Adipocyte (in vitro differentiated cells): ENCODE results near the gene LPGAT1.

Source experiments
- DNase-seq: peaks from one replicate; pipeline ENCODE4 v3.0.0-alpha.2; 2015; ENCODE audit warnings: low read depth
- H3K27me3 ChIP-seq: replicated peaks from 2 replicates; pipeline ENCODE4 v1.7.0; 2013; ENCODE audit warnings: mild to moderate bottlenecking, low read length, moderate library complexity; ENCODE audit not compliant: control insufficient read depth, insufficient read depth
- H3K36me3 ChIP-seq: 2 replicates; pipeline ENCODE4 v1.7.0; 2013; ENCODE audit warnings: low read length, mild to moderate bottlenecking, moderate library complexity; ENCODE audit not compliant: control insufficient read depth, insufficient read depth, severe bottlenecking
- H3K4me1 ChIP-seq: 2 replicates; pipeline ENCODE4 v1.7.0; 2013; ENCODE audit warnings: mild to moderate bottlenecking, low read length, moderate library complexity; ENCODE audit not compliant: control insufficient read depth, insufficient read depth
- H3K4me3 ChIP-seq: 2 replicates; pipeline ENCODE4 v1.7.0; 2013; ENCODE audit warnings: mild to moderate bottlenecking, low read length, moderate library complexity
- H3K9ac ChIP-seq: 2 replicates; pipeline ENCODE4 v1.7.0; 2013; ENCODE audit warnings: mild to moderate bottlenecking, low read length, moderate library complexity
- H3K9me3 ChIP-seq: 2 replicates; pipeline ENCODE4 v1.7.0; 2013; ENCODE audit warnings: mild to moderate bottlenecking, low read length, moderate library complexity; ENCODE audit not compliant: control insufficient read depth

The LPGAT1 gene

DNA sequence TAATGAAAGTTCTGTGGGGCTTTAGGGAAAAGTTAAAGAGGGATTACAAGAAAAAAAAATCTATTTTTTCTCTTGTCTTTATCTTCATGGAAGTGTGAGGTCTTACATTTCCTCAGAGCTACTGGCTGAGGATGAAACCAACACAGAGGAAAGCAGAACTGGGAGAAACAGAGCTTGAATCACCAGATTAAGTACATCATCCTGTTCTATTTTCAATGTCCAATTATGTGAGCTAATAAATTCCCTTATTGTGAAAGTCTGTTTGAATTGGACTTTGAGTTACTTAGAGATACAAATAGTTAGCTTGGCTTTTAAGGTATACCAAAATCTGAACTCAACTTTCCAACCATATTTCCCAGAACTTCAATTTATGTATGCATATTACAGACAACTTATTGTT is 69.2 kb downstream of the LPGAT1 start:
- H3K9me3 ChIP-seq, result no peaks in the 10 kb centered on the region
- no peak for DNase-seq
- no peaks in the 10 kb centered on the region for H3K27me3 ChIP-seq
- peaks cover 16% of the 10 kb centered on the region for H3K36me3 ChIP-seq
- H3K4me1 ChIP-seq, result no peaks in the 10 kb centered on the region
- H3K9ac ChIP-seq, result no peak overlapping the region
- H3K4me3 ChIP-seq, result no peak overlapping the region

DNA sequence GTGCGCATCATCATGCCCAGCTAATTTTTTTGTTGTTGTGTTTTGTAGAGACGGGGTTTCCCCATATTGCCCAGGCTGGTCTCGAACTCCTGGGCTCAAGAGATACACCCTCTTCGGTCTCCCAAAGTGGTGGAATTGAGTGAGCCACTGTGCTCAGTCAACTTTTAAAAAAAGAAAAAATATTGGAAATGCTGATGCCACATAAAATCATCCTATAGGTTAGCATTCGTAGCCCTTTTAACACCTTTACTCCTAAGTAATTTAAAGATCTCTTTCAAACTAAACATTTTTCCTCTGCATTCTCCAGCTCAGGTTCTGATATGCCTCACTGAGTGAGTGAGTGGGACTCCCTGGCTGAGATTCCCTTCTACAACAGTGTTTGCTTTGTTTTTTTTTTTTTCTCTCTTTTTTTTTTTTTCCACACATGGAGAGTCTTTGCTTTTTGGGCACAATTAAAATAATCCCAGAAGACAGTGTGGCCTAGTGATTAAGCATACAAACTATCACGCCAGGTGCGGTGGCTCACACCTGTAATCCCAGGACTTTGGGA is 74.0 kb downstream of the LPGAT1 start:
- DNase-seq, result no peak

DNA sequence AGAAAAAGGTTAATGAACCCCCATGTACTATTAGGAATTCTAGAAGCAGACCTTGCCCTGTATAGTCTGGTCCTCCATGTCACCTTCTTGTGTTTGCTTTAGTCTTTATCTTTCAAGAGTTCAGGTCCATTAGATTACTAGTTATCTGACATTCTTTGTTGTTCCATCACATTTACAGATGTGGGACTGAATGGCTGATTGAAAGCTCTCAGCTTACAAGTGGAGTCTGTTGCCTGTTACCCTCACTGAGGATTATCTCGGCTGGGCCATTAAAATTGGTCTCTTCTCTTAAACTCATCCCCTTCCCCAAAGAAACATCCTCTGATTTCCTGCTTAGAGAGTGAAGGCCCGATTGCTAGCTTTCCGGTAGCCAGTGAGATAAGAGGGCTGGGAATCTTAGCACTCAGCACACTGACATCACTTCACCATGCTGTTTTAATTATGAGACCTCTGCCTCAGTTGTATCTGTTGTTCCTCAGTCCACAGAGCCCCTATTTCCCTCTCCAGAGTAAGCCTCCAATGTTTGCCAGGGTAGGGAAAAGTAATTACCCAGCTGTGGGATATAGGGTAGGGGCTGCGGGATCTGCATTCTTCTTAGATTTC is 76.8 kb downstream of the LPGAT1 start:
- peaks cover 26% of the 10 kb centered on the region for H3K36me3 ChIP-seq
- H3K27me3 ChIP-seq, result no peaks in the 10 kb centered on the region
- H3K4me1 ChIP-seq, result no peaks in the 10 kb centered on the region
- no peak overlapping the region for H3K4me3 ChIP-seq
- no peak for DNase-seq
- H3K9me3 ChIP-seq, result no peaks in the 10 kb centered on the region
- no peak overlapping the region for H3K9ac ChIP-seq

More for the DNA sequence above, 74.0 kb downstream of the LPGAT1 start:
- Histone ChIP-seq H3K36me3 (peaks cover 8% of the 10 kb centered on the region), H3K27me3 (no peaks in the 10 kb centered on the region), H3K4me3 (no peak overlapping the region), H3K4me1 (no peaks in the 10 kb centered on the region), H3K9ac (no peak overlapping the region), H3K9me3 (no peaks in the 10 kb centered on the region)

DNA sequence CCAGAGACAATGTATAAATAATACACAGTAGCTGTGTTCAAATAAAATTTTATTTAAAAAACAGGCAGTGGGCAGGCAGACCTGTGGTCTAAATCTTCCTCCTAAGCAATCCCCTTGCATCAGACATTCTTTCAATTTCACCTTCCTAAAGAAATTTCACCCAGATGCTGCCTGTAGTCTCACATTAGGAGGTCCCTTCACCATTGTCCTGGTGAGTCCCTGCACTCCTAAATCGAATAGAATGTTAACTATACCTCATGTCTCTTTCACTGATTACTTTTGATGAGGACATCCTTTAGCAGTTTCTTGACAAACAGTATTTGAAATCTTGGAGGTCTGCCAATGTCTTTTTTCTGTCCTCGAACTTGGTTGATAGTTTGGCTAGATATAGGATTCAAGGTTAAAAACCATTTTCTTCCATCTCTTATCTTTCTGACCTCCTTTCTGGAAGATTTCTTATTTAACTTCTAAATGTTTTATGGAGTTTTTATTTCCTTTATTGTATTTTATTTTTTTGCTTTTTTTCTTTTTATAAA is 77.5 kb downstream of the LPGAT1 start:
- no peak for DNase-seq
- H3K36me3 ChIP-seq, result peaks cover 25% of the 10 kb centered on the region
- H3K4me3 ChIP-seq, result no peak overlapping the region

GRCh38 chr1:211752317-211752716 is 78.2 kb downstream of the LPGAT1 start:
- H3K9ac ChIP-seq, result no peak overlapping the region
- no peaks in the 10 kb centered on the region for H3K27me3 ChIP-seq
- H3K4me3 ChIP-seq, result no peak overlapping the region
- no peaks in the 10 kb centered on the region for H3K9me3 ChIP-seq
- no peaks in the 10 kb centered on the region for H3K4me1 ChIP-seq
- H3K36me3 ChIP-seq, result peaks cover 25% of the 10 kb centered on the region
- DNase-seq, result no peak

More for the DNA sequence above, 77.5 kb downstream of the LPGAT1 start:
- Histone ChIP-seq H3K27me3 (no peaks in the 10 kb centered on the region), H3K4me1 (no peaks in the 10 kb centered on the region), H3K9me3 (no peaks in the 10 kb centered on the region), H3K9ac (no peak overlapping the region)

- Histone ChIP-seq H3K36me3 (peaks cover 28% of the 10 kb centered on the region), H3K4me3 (no peak overlapping the region), H3K9ac (no peak overlapping the region), H3K27me3 (no peaks in the 10 kb centered on the region), H3K9me3 (no peaks in the 10 kb centered on the region), H3K4me1 (no peaks in the 10 kb centered on the region)
- DNase-seq, result no peak
These were observed 79.1 kb downstream of the LPGAT1 start for GRCh38 chr1:211751438-211751837.

- Histone ChIP-seq H3K27me3 (no peaks in the 10 kb centered on the region), H3K4me3 (no peak overlapping the region), H3K36me3 (peaks cover 28% of the 10 kb centered on the region), H3K4me1 (no peaks in the 10 kb centered on the region), H3K9me3 (no peaks in the 10 kb centered on the region), H3K9ac (no peak overlapping the region)
- DNase-seq, result no peak
These were observed 80.0 kb downstream of the LPGAT1 start for GRCh38 chr1:211750599-211750998.

DNA sequence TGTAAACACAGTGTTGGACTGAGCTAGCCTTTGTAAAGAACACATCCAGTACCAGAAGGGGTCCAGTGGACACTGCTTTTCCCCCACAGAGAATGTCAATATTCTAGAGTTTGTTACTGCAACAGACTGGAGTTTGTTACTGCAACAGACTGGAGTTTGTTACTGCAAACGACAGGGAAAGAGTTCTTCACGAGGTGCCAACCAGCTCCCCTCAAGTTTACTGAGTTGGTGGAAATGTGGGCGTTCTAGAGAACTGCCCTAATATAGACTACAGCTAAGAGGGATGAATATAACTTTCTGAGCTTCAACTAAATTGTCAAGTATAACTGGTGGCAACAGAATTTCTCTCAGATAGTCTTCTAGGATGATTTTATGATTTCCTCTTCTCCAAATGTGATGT is 81.3 kb downstream of the LPGAT1 start:
- Histone ChIP-seq H3K4me3 (no peak overlapping the region), H3K4me1 (no peaks in the 10 kb centered on the region), H3K9me3 (no peaks in the 10 kb centered on the region), H3K36me3 (peaks cover 28% of the 10 kb centered on the region), H3K27me3 (no peaks in the 10 kb centered on the region), H3K9ac (no peak overlapping the region)
- no peak for DNase-seq

DNA sequence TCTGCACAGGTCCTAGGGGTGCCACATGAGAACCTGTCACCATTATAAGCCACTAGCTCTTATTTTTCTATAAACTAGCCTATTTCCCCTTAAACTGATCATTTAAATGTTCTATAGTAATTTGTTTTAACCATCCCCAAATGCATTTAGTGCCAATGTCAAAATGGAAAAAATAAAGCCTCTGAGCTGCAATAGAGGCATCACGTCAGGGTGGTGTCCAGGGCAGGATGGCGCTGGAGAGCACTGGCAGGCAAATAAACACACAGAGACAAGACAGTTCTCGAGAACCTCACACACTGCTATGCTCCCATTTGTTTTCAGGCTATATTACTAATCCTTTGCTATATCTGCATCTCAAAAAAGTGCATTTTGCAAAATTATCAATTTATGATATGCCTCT is 81.8 kb downstream of the LPGAT1 start:
- no peaks in the 10 kb centered on the region for H3K4me1 ChIP-seq
- H3K4me3 ChIP-seq, result no peak overlapping the region
- no peaks in the 10 kb centered on the region for H3K9me3 ChIP-seq
- no peaks in the 10 kb centered on the region for H3K27me3 ChIP-seq
- DNase-seq, result no peak
- no peak overlapping the region for H3K9ac ChIP-seq
- H3K36me3 ChIP-seq, result peaks cover 28% of the 10 kb centered on the region

DNA sequence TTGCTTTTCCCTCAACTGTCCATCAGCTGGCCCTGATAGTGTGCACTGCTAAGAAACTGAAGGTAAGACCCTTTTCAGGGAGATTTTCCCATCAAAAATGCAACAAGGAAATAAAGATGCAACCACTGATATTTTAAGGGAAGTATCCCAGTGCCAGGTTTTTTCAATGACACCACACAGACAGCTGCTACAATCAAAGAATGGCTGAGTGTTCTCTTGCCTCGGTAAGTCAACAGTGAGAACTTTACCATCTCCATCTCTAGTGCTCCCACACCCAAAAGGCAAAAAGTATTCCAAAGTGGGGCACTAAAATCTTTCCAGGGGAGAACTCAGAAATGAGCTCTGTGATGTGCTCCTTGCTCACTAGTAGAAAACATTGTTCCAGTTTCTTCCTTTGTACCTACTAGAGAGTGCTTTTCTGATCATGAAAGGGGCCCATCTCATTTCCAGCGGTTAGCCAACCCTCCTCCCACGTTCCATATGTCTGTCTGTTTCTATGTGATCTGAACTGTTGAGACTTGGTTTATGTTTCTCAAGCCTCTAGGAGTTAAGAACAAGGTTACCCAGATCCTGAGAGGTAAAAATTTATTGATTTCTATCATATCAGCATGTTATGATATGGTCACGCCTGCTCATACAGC is 87.6 kb downstream of the LPGAT1 start:
- H3K9ac ChIP-seq, result no peak overlapping the region
- H3K9me3 ChIP-seq, result no peaks in the 10 kb centered on the region
- H3K27me3 ChIP-seq, result peaks cover 16% of the 10 kb centered on the region
- peaks cover 8% of the 10 kb centered on the region for H3K36me3 ChIP-seq
- no peak overlapping the region for H3K4me3 ChIP-seq
- no peaks in the 10 kb centered on the region for H3K4me1 ChIP-seq
- DNase-seq, result no peak

DNA sequence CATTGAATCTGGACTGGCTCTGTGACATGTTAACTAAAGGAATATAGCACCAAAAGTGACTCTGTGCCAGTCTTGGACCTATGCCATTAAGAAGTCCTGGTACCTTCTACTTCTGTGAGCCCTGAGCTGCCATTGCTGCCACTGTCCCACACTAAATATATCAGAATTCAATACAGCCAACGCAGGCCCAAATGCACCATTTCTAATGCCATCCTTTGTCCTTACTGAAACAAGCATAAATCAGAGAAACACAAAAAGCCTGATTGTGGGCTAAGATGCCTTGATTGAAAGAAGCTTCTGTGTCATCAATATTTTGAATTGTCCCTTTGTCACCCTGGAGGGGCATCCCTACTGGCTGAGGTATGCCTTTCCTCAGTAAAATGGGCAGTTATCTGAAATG is 88.3 kb downstream of the LPGAT1 start:
- no peak overlapping the region for H3K4me3 ChIP-seq
- H3K36me3 ChIP-seq, result peaks cover 3% of the 10 kb centered on the region
- H3K4me1 ChIP-seq, result no peaks in the 10 kb centered on the region
- no peaks in the 10 kb centered on the region for H3K9me3 ChIP-seq
- no peak overlapping the region for H3K9ac ChIP-seq
- DNase-seq, result no peak
- H3K27me3 ChIP-seq, result peaks cover 17% of the 10 kb centered on the region
